Measurements from ENCODE around the gene WNK1. TPM values are rescaled to one million over a fixed set of nuclear protein-coding genes. Genes with fewer than 3 reads are reported as not detected.
"Not testable (repeated sequence)": the region's sequence is repeated elsewhere in the genome, so short reads cannot be mapped to it uniquely, and the experiment has no call there.

Gene WNK1
- polyA plus RNA-seq, 4 donors = 12.7 to 48.4 (median 20.2) TPM

GRCh38 chr12:810671-811415, 58.5 kb downstream of the WNK1 start:
- Histone ChIP-seq H3K4me1 (ENCODE audit: control insufficient read depth in 3 of 3, insufficient read depth in 2 of 3, low read depth in 1 of 3, low read length in 2 of 3) (peaks cover 0 to 10% (median 2%) of the 10 kb centered on the region in 3 donors), H3K27ac (ENCODE audit: low read depth in 1 of 3, low read length in 2 of 3) (no peak overlapping the region), H3K27me3 (ENCODE audit: control insufficient read depth in 3 of 3, insufficient read depth in 3 of 3, low read length in 3 of 3) (no peaks in the 10 kb centered on the region), H3K4me3 (ENCODE audit: low read depth in 1 of 3, low read length in 3 of 3) (no peak overlapping the region), H3K36me3 (ENCODE audit: control insufficient read depth in 3 of 3, insufficient read depth in 2 of 3, low read depth in 1 of 3, low read length in 3 of 3) (peaks cover 0 to 6% (median 0%) of the 10 kb centered on the region in 3 donors), H3K9me3 (ENCODE audit: control insufficient read depth in 2 of 2, insufficient read depth in 1 of 2, low read depth in 1 of 2, low read length in 1 of 2) (no peaks in the 10 kb centered on the region)
- 47 to 65% (median 56%) methylated on average over 5 of the region's 5 CpGs for WGBS, 3 donors
- FAIRE-seq (peak; percentile 10), DNase-seq (no peak)

DNA sequence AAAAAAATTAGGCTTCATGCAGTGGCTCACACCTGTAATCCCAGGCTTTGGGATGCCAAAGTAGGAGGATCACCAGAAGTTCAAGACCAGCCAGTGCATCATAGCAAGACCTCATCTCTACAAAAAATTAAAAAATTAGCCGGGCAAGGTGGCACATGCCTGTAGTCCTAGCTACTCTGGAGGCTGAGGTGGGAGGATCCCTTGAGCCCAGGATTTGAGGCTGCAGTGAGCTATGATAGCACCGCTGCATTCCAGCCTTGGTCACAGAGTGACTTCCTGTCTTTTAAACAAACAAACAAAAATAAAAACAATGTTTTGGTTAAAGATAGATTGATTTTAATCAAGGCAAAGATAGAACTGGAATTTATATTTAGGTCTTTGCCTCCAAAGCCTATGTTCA, 60.6 kb downstream of the WNK1 start:
- Histone ChIP-seq H3K4me1 (ENCODE audit: control insufficient read depth in 3 of 3, insufficient read depth in 2 of 3, low read depth in 1 of 3, low read length in 2 of 3) (peaks cover 0 to 5% (median 0%) of the 10 kb centered on the region in 3 donors), H3K4me3 (ENCODE audit: low read depth in 1 of 3, low read length in 3 of 3) (no peak overlapping the region), H3K27me3 (ENCODE audit: control insufficient read depth in 3 of 3, insufficient read depth in 3 of 3, low read length in 3 of 3) (no peaks in the 10 kb centered on the region), H3K27ac (ENCODE audit: low read depth in 1 of 3, low read length in 2 of 3) (no peak overlapping the region), H3K36me3 (ENCODE audit: control insufficient read depth in 3 of 3, insufficient read depth in 2 of 3, low read depth in 1 of 3, low read length in 3 of 3) (peaks cover 0 to 6% (median 0%) of the 10 kb centered on the region in 3 donors), H3K9me3 (ENCODE audit: control insufficient read depth in 2 of 2, insufficient read depth in 1 of 2, low read depth in 1 of 2, low read length in 1 of 2) (no peaks in the 10 kb centered on the region)
- WGBS, 3 donors = 92 to 95% (median 94%) methylated on average over 2 of the region's 2 CpGs
- FAIRE-seq (no peak), DNase-seq (no peak)

DNA sequence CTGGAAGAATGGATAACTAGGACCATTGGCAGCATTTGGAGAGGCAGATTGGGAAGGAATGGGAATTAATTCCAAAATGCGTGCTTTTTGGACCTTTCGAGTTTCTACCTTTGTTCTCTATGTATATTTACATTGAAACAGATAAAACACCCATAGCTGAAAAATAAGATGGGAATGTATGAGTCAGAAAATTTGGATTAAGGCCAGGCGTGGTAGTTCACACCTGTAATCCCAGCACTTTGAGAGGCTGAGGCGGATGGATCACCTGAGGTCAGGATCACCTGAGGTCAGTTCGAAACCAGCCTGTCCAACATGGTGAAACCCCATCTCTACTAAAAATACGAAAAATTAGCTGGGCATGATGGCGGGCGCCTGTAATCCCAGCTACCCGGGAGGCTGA, 65.1 kb downstream of the WNK1 start:
- not testable (repeated sequence) for FAIRE-seq; H3K27me3 ChIP-seq (ENCODE audit: control insufficient read depth in 3 of 3, insufficient read depth in 3 of 3, low read length in 3 of 3); H3K4me1 ChIP-seq (ENCODE audit: control insufficient read depth in 3 of 3, insufficient read depth in 2 of 3, low read depth in 1 of 3, low read length in 2 of 3); H3K9me3 ChIP-seq (ENCODE audit: control insufficient read depth in 2 of 2, insufficient read depth in 1 of 2, low read depth in 1 of 2, low read length in 1 of 2); H3K27ac ChIP-seq (ENCODE audit: low read depth in 1 of 3, low read length in 2 of 3); H3K4me3 ChIP-seq (ENCODE audit: low read depth in 1 of 3, low read length in 3 of 3)
- H3K36me3 ChIP-seq (ENCODE audit: control insufficient read depth in 3 of 3, insufficient read depth in 2 of 3, low read depth in 1 of 3, low read length in 3 of 3) = peaks cover 0 to 11% (median 0%) of the 10 kb centered on the region in 3 donors
- WGBS, 3 donors = 74 to 84% (median 78%) methylated on average over 9 of the region's 9 CpGs
- peak in 1 of 2 donors; percentile 23 for DNase-seq

DNA sequence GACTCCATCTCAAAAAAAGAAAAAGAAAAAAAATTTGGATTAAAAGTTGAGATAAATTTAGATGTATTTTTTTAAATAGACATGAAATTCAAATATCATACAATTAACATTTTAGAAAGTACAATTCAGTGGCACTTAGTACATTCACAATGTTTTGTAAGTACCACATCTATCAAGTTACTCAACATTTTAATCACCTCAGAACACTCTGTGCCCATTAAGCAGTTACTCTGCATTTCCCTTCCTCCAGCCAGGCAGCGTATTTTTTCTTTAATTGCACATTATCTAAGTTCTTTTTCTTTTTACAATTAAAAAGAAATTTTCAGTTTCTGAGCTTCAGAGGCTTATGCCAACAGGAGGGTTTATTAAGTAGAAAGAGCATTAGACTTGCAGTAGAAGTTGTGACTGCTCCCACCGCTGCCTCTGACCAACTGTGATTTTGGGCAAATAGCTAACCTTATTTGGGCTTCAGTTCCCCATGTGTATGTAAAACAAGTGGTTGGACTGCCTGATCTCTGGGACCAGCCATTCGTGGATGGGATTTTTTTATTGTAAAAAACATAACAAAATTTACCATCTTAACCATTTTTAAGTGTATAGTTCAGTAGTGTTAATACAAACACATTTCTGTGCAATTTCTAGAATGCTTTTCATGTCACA, 65.7 kb downstream of the WNK1 start:
- no peak for DNase-seq
- H3K27ac ChIP-seq (ENCODE audit: low read depth in 1 of 3, low read length in 2 of 3) = no peak overlapping the region

DNA sequence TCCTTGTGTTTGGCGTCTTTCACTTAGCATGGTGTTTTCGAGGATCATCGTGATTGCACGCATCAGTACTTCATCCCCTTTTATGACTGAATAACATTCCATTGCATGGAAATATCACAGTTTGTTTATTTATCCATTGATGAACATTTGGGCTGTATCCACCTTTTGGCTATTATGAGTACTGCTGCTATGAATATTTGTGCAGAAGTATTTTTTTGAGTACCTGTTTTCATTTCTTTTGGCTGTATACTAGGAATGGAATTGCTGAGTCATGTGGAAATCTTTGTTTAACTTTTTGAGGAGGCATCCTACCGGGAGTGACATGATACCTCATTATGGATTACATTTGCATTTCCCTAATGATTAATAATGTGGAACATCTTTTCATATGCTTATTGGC, 66.4 kb downstream of the WNK1 start:
- FAIRE-seq (no peak), DNase-seq (no peak)
- no peak overlapping the region for H3K27ac ChIP-seq (ENCODE audit: low read depth in 1 of 3, low read length in 2 of 3)
- WGBS, 3 donors = 85 to 91% (median 85%) methylated on average over 5 of the region's 5 CpGs
- peaks cover 0 to 11% (median 0%) of the 10 kb centered on the region in 3 donors for H3K36me3 ChIP-seq (ENCODE audit: control insufficient read depth in 3 of 3, insufficient read depth in 2 of 3, low read depth in 1 of 3, low read length in 3 of 3)
- H3K27me3 ChIP-seq (ENCODE audit: control insufficient read depth in 3 of 3, insufficient read depth in 3 of 3, low read length in 3 of 3) = no peaks in the 10 kb centered on the region
- H3K4me3 ChIP-seq (ENCODE audit: low read depth in 1 of 3, low read length in 3 of 3) = no peak overlapping the region
- peaks cover 0 to 3% of the 10 kb centered on the region in 2 donors for H3K9me3 ChIP-seq (ENCODE audit: control insufficient read depth in 2 of 2, insufficient read depth in 1 of 2, low read depth in 1 of 2, low read length in 1 of 2)
- H3K4me1 ChIP-seq (ENCODE audit: control insufficient read depth in 3 of 3, insufficient read depth in 2 of 3, low read depth in 1 of 3, low read length in 2 of 3) = no peaks in the 10 kb centered on the region

More for the DNA sequence above, 65.7 kb downstream of the WNK1 start:
- Histone ChIP-seq H3K27me3 (ENCODE audit: control insufficient read depth in 3 of 3, insufficient read depth in 3 of 3, low read length in 3 of 3) (no peaks in the 10 kb centered on the region), H3K9me3 (ENCODE audit: control insufficient read depth in 2 of 2, insufficient read depth in 1 of 2, low read depth in 1 of 2, low read length in 1 of 2) (peaks cover 0 to 3% of the 10 kb centered on the region in 2 donors), H3K4me3 (ENCODE audit: low read depth in 1 of 3, low read length in 3 of 3) (no peak overlapping the region), H3K4me1 (ENCODE audit: control insufficient read depth in 3 of 3, insufficient read depth in 2 of 3, low read depth in 1 of 3, low read length in 2 of 3) (peaks cover 0 to under 1% (median 0%) of the 10 kb centered on the region in 3 donors), H3K36me3 (ENCODE audit: control insufficient read depth in 3 of 3, insufficient read depth in 2 of 3, low read depth in 1 of 3, low read length in 3 of 3) (peaks cover 0 to 11% (median 0%) of the 10 kb centered on the region in 3 donors)
- FAIRE-seq = no peak
- 74 to 90% (median 83%) methylated on average over 3 of the region's 3 CpGs for WGBS, 3 donors

DNA sequence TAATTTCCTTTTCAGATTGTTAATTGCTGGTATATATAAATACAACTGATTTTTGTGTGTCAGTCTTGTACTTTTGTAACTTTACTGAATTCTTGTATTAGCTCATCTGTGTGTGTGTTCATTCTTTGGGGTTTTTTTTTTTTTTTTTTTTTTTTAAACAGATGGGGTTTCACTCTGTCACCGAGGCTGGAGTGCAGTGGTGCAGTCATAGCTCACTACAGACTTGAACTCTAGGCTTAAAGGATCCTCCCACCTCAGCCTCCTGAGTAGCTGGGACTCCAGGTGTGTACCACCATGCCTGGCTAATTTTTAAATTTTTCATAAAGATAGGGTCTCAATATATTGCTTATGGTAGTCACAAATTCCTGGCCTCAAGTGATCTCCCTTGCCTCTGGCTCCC, 68.0 kb downstream of the WNK1 start:
- peaks cover 0 to 5% (median 0%) of the 10 kb centered on the region in 3 donors for H3K36me3 ChIP-seq (ENCODE audit: control insufficient read depth in 3 of 3, insufficient read depth in 2 of 3, low read depth in 1 of 3, low read length in 3 of 3)
- H3K27me3 ChIP-seq (ENCODE audit: control insufficient read depth in 3 of 3, insufficient read depth in 3 of 3, low read length in 3 of 3) = no peaks in the 10 kb centered on the region
- H3K4me1 ChIP-seq (ENCODE audit: control insufficient read depth in 3 of 3, insufficient read depth in 2 of 3, low read depth in 1 of 3, low read length in 2 of 3) = no peaks in the 10 kb centered on the region
- whole genome bisulfite sequencing, 3 donors = 67 to 100% (median 72%) methylated on average over 1 of the region's 1 CpG
- no peak overlapping the region for H3K27ac ChIP-seq (ENCODE audit: low read depth in 1 of 3, low read length in 2 of 3)
- FAIRE-seq = no peak
- peaks cover 0 to 3% of the 10 kb centered on the region in 2 donors for H3K9me3 ChIP-seq (ENCODE audit: control insufficient read depth in 2 of 2, insufficient read depth in 1 of 2, low read depth in 1 of 2, low read length in 1 of 2)
- no peak for DNase-seq
- no peak overlapping the region for H3K4me3 ChIP-seq (ENCODE audit: low read depth in 1 of 3, low read length in 3 of 3)

DNA sequence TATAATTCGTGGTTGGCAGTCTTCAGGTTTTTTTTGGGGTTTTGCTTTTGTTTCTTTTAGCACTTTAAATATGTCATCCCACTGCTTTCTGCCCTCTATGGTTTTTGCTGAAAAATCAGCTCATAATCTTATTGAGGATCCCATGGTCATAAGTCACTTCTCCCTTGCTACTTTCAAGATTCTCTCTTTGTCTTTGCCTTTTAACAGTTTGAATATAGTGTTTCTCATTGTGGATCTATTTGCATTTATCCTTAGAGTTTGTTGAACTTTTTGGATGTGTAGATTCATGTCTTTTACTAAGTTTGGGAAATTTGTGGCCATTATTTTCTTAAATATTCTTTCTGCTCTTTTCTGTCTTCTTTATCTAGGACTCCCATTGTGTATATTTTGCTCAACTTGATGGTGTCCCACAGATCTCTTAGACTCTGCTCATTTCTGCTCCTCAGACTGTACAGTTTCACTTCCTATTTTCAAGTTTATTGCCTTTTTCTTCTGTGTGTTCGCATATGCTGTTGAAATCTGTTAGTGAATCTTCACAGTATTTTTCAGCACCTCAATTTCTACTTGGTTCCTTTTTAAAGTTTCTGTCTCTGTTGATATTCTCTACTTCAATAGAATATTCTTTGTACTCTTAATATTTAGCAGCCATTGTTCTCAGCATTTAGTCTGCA, 70.8 kb downstream of the WNK1 start:
- no peak overlapping the region for H3K27ac ChIP-seq (ENCODE audit: low read depth in 1 of 3, low read length in 2 of 3)
- peaks cover 0 to 3% of the 10 kb centered on the region in 2 donors for H3K9me3 ChIP-seq (ENCODE audit: control insufficient read depth in 2 of 2, insufficient read depth in 1 of 2, low read depth in 1 of 2, low read length in 1 of 2)
- 67 to 85% (median 73%) methylated on average over 2 of the region's 2 CpGs for WGBS, 3 donors
- H3K4me3 ChIP-seq (ENCODE audit: low read depth in 1 of 3, low read length in 3 of 3) = no peak overlapping the region
- no peaks in the 10 kb centered on the region for H3K27me3 ChIP-seq (ENCODE audit: control insufficient read depth in 3 of 3, insufficient read depth in 3 of 3, low read length in 3 of 3)
- DNase-seq (no peak), FAIRE-seq (no peak)
- no peaks in the 10 kb centered on the region for H3K4me1 ChIP-seq (ENCODE audit: control insufficient read depth in 3 of 3, insufficient read depth in 2 of 3, low read depth in 1 of 3, low read length in 2 of 3)
- H3K36me3 ChIP-seq (ENCODE audit: control insufficient read depth in 3 of 3, insufficient read depth in 2 of 3, low read depth in 1 of 3, low read length in 3 of 3) = peaks cover 0 to 6% (median 0%) of the 10 kb centered on the region in 3 donors

DNA sequence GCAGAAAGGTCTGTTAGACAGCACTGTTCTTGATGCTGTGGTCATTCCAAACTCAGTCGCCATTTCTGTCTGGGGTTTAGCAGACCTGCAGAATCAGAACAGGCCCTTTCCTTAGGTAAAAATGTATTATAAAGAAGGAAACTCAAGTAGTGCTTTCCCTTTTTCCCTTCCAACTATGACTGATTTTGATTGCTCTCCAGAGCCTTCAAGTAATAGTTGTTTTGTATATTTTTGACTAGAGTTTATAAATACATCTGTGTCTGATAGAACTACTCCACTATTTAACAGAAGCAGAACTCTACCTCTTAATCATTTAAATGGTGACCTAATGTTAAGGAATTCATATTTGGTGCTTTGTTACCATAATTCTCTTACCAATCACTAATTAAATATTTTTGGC, 74.0 kb downstream of the WNK1 start:
- no peak overlapping the region for H3K4me3 ChIP-seq (ENCODE audit: low read depth in 1 of 3, low read length in 3 of 3)
- H3K27ac ChIP-seq (ENCODE audit: low read depth in 1 of 3, low read length in 2 of 3) = no peak overlapping the region
- H3K4me1 ChIP-seq (ENCODE audit: control insufficient read depth in 3 of 3, insufficient read depth in 2 of 3, low read depth in 1 of 3, low read length in 2 of 3) = no peaks in the 10 kb centered on the region
- peaks cover 5 to 12% (median 5%) of the 10 kb centered on the region in 3 donors for H3K36me3 ChIP-seq (ENCODE audit: control insufficient read depth in 3 of 3, insufficient read depth in 2 of 3, low read depth in 1 of 3, low read length in 3 of 3)
- FAIRE-seq (no peak), DNase-seq (no peak)
- WGBS, 3 donors = 100% methylated on average over 1 of the region's 1 CpG
- no peaks in the 10 kb centered on the region for H3K27me3 ChIP-seq (ENCODE audit: control insufficient read depth in 3 of 3, insufficient read depth in 3 of 3, low read length in 3 of 3)
- peaks cover 0 to 3% of the 10 kb centered on the region in 2 donors for H3K9me3 ChIP-seq (ENCODE audit: control insufficient read depth in 2 of 2, insufficient read depth in 1 of 2, low read depth in 1 of 2, low read length in 1 of 2)
